ENCODE data around the gene STRIP1. TPM values are rescaled to one million over a fixed set of nuclear protein-coding genes. Genes with fewer than 3 reads are reported as not detected.

STRIP1 gene
- total and polyA plus RNA-seq, 10 of the 15 experiments (the other 5 are each of a cell fraction or from before 2014, with no cell fraction given), result 6.3 to 26.6 (median 18.0) TPM

- no peak for TF ChIP-seq REST (IDR thresholded peaks at IDR 0.05; ENCODE audit: low read depth, low read length)
Observed at GRCh38 chr1:109996476-109996875, 37.9 kb upstream of the STRIP1 start (continued).

DNA sequence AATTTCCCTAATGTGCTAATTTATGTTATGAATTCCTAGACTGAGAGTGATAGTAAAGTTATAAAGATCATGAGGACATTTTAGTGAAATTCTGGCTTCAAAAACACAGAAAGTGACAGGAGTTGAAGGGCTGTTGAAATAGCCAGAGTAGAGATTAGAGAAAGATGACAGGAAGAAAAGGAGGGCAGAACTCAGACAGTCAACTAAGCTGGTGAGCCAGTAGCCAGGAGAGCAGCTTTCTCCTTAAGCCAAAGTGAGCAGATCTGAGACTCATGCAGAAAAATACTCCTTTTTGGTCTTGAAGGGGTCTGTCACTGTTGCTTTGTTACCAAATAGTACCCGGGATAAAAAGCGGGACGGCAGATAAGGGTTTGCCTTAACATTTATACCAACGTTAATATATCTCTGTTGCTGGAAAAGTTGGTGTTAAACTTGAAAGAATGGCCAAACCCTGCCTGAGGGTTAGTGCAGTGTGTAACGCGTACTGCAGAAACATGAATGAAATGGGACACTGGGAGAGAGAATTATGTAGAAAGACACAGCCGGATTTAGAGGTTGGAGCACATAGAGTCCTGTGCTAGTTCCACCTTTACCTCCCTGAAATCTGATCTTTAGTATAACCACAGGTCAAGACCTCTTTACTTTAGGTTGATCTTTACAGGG, 37.1 kb upstream of the STRIP1 start:
- Histone ChIP-seq H3K4me3 (no peak overlapping the region), H3K27me3 (replicated peaks in 1 of 2; ENCODE audit: control insufficient read depth in 2 of 2, insufficient read depth in 2 of 2, low read length in 1 of 2) (no peaks in the 10 kb centered on the region), H3K27ac (ENCODE audit: control insufficient read depth, insufficient read depth) (no peak overlapping the region), H3K4me1 (ENCODE audit: control insufficient read depth, insufficient read depth, low read length) (no peaks in the 10 kb centered on the region), H3K9ac (ENCODE audit: control insufficient read depth, insufficient read depth, low read length) (no peak overlapping the region), H4K20me1 (ENCODE audit: control insufficient read depth, insufficient read depth) (no peaks in the 10 kb centered on the region), H3K79me2 (ENCODE audit: control insufficient read depth, insufficient read depth, low read length) (no peaks in the 10 kb centered on the region; the same call in none of the 2 replicates), H3K9me3 (replicated peaks; ENCODE audit: control insufficient read depth, insufficient read depth, low read length) (no peaks in the 10 kb centered on the region), H2AFZ (ENCODE audit: control insufficient read depth, low read depth, low read length) (no peak overlapping the region), H3K4me2 (ENCODE audit: control insufficient read depth, insufficient read depth) (no peak overlapping the region), H3K36me3 (ENCODE audit: control insufficient read depth in 2 of 2, insufficient read depth in 2 of 2, low read length in 1 of 2) (peaks cover 0 to 3% of the 10 kb centered on the region in 2 experiments; a peak in 1 of 4 replicates)
- ATAC-seq, result no peak
- BruUV-seq (replicated peaks), result no TSS peak
- in situ Hi-C loops (cut with MboI), result no loop called here
- FAIRE-seq, result no peak
- TF ChIP-seq HDGF (IDR thresholded peaks at IDR 0.05), result no peak
- ChIA-PET POLR2A (no interaction called here), RAD21 (ENCODE audit: unreplicated experiment) (interaction anchor here (1.9 to 2.4 kb wide), 2 partner anchors 12 to 357 kb away, joined by 4 to 16 read pairs; partner anchors contain the start of gene AHCYL1), SMC1A (ENCODE audit: uncharacterized antibody, unreplicated experiment) (interaction anchor here (1.0 to 4.4 kb wide), 5 partner anchors 9 to 221 kb away, joined by 4 to 24 read pairs (median 5); partner anchors contain the start of gene AHCYL1), CTCF (interaction anchor here (1.4 to 4.8 kb wide), 8 partner anchors 9 to 465 kb away, joined by 3 to 42 read pairs (median 8); partner anchors contain the start of gene AHCYL1)
- intact Hi-C loops (cut with micrococcal nuclease; ENCODE audit: unreplicated experiment), result no loop called here
- no peak for DNase-seq (ENCODE audit: low read depth, low spot score)
- 98% methylated on average over 7 of the region's 7 CpGs for WGBS (ENCODE audit: insufficient coverage, insufficient replicate concordance, low lambda C conversion rate, missing lambda C conversion rate)
